OCI-LY7 (cell line): Measurements from ENCODE around the gene ZNF467. TPM values are rescaled to one million over a fixed set of nuclear protein-coding genes. Genes with fewer than 3 reads are reported as not detected.

Experiments used
- BruUV-seq: library from RNA; stranded (reverse); fragments of 400-500 nt; replicated peaks from 2 replicates; lab custom pipeline; 2021; lab: Mats Ljungman, UMichigan
- CTCF ChIA-PET: fragments of 300-600 bp; sonication (Branson Sonifier 250); formaldehyde crosslinking; loops from one replicate; lab custom pipeline; 2022; ENCODE audit warnings: antibody characterized with exemption; ENCODE audit not compliant: unreplicated experiment; lab: Charles Lee
- POLR2A ChIA-PET: fragments of 300-600 bp; sonication (Branson Sonifier 250); formaldehyde crosslinking; loops from one replicate; lab custom pipeline; 2022; ENCODE audit warnings: antibody characterized with exemption; lab: Charles Lee
- DNase-seq: peaks from one replicate; pipeline ENCODE4 v3.0.0-alpha.2; 2015; ENCODE audit warnings: low spot score
- H2AFZ ChIP-seq: fragments of 200-600 bp; sonication (generic), shearing (Covaris generic); 2 replicates; pipeline ENCODE4 v1.6.1; 2014; ENCODE audit warnings: mild to moderate bottlenecking, antibody characterized with exemption, low read length, moderate library complexity
- H3K27ac ChIP-seq: fragments of 200-600 bp; sonication (generic); 2 replicates; pipeline ENCODE4 v1.5.1; 2014; ENCODE audit warnings: mixed run types, low read depth, mild to moderate bottlenecking, moderate library complexity, low read length, inconsistent platforms; ENCODE audit not compliant: poor library complexity, severe bottlenecking
- H3K36me3 ChIP-seq: fragments of 200-600 bp; sonication (generic); 2 replicates; pipeline ENCODE4 v1.6.1; 2014; ENCODE audit warnings: mild to moderate bottlenecking, antibody characterized with exemption, low read length, moderate library complexity, mixed read lengths; ENCODE audit not compliant: insufficient read depth
- H3K4me1 ChIP-seq: fragments of 200-600 bp; sonication (generic); 2 replicates; pipeline ENCODE4 v1.5.1; 2014; ENCODE audit warnings: mild to moderate bottlenecking, low read length; ENCODE audit not compliant: insufficient read depth, poor library complexity, severe bottlenecking
- H3K4me2 ChIP-seq: fragments of 200-600 bp; sonication (generic); 2 replicates; pipeline ENCODE4 v1.6.1; 2014; ENCODE audit warnings: mild to moderate bottlenecking, low read length
- H3K4me3 ChIP-seq: fragments of 200-600 bp; sonication (generic); 2 replicates; pipeline ENCODE4 v1.5.1; 2014; ENCODE audit warnings: mild to moderate bottlenecking, low read depth, low read length; ENCODE audit not compliant: poor library complexity, severe bottlenecking
- H3K79me2 ChIP-seq: fragments of 200-600 bp; sonication (generic); 2 replicates; pipeline ENCODE4 v1.6.1; 2016; ENCODE audit warnings: low read depth, mild to moderate bottlenecking, low read length, moderate library complexity, mixed read lengths; ENCODE audit not compliant: insufficient read depth
- H3K9me2 ChIP-seq: fragments of 200-600 bp; sonication (generic); 2 replicates; pipeline ENCODE4 v1.6.1; 2016; ENCODE audit warnings: mild to moderate bottlenecking, low read length, mixed read lengths; ENCODE audit not compliant: insufficient read depth
- H3K9me3 ChIP-seq: fragments of 200-600 bp; sonication (generic); 2 replicates; pipeline ENCODE4 v1.6.1; 2014; ENCODE audit warnings: mild to moderate bottlenecking, mixed run types, low read length, mixed read lengths
- H4K20me1 ChIP-seq: fragments of 200-600 bp; sonication (generic); 2 replicates; pipeline ENCODE4 v1.6.1; 2014; ENCODE audit warnings: mild to moderate bottlenecking, antibody characterized with exemption, low read length, moderate library complexity, mixed read lengths; ENCODE audit not compliant: insufficient read depth
- CTCF ChIP-seq: fragments of 200-600 bp; sonication (generic); conservative IDR thresholded peaks from 2 replicates; pipeline ENCODE4 v1.5.1; 2014; ENCODE audit warnings: mild to moderate bottlenecking, antibody characterized with exemption, low read length, moderate library complexity, mixed read lengths
- EZH2phosphoT487 ChIP-seq: fragments of 200-600 bp; sonication (generic); IDR thresholded peaks from 2 replicates; pipeline ENCODE4 v1.6.1; 2018; ENCODE audit warnings: low read depth, borderline replicate concordance, mild to moderate bottlenecking, mixed run types, antibody characterized with exemption, low read length, moderate library complexity, mixed read lengths
- intact Hi-C: fragments of 100-400 bp; cut with micrococcal nuclease; formaldehyde crosslinking; loops from one replicate; pipeline ENCODE4 v1.10.0; 2022; ENCODE audit not compliant: unreplicated experiment
- total RNA-seq, 2 experiments: library from RNA; depleted of rRNA in 1 of 2; stranded (reverse); fragments of >200 nt in 1 of 2; shearing (Covaris generic) in 1 of 2; gene quantifications; 2 replicates each; pipeline ENCODE4 v1.2.3, GENCODE V29; 2014 to 2022

The ZNF467 gene
- total RNA-seq, 2 experiments from 2014 or later: 0.22 to 0.40 TPM

GRCh38 chr7:149780056-149780455 lies 6.7 kb upstream of the ZNF467 start:
- H3K4me2 ChIP-seq: no peak overlapping the region
- TF ChIP-seq CTCF (no peak), EZH2phosphoT487 (no peak)
- no peak overlapping the region for H2AFZ ChIP-seq
- no peaks in the 10 kb centered on the region for H4K20me1 ChIP-seq
- CTCF ChIA-PET: no interaction called here
- H3K4me3 ChIP-seq: no peak overlapping the region
- H3K79me2 ChIP-seq: no peaks in the 10 kb centered on the region
- POLR2A ChIA-PET: no interaction called here
- H3K27ac ChIP-seq: no peak overlapping the region
- H3K9me3 ChIP-seq: no peaks in the 10 kb centered on the region
- BruUV-seq: no TSS peak
- no peaks in the 10 kb centered on the region for H3K36me3 ChIP-seq
- DNase-seq: no peak
- intact Hi-C loops: no loop called here
- H3K4me1 ChIP-seq: no peaks in the 10 kb centered on the region
- H3K9me2 ChIP-seq: no peaks in the 10 kb centered on the region

GRCh38 chr7:149779502-149779805 lies 6.1 kb upstream of the ZNF467 start:
- no peak overlapping the region for H3K27ac ChIP-seq
- H3K4me3 ChIP-seq: no peak overlapping the region
- no peaks in the 10 kb centered on the region for H3K4me1 ChIP-seq
- no peaks in the 10 kb centered on the region for H3K9me2 ChIP-seq
- no peaks in the 10 kb centered on the region for H3K9me3 ChIP-seq
- no peaks in the 10 kb centered on the region for H4K20me1 ChIP-seq
- H2AFZ ChIP-seq: no peak overlapping the region
- TF ChIP-seq CTCF (no peak), EZH2phosphoT487 (no peak)
- BruUV-seq: no TSS peak
- H3K79me2 ChIP-seq: no peaks in the 10 kb centered on the region
- ChIA-PET CTCF (no interaction called here), POLR2A (no interaction called here)
- intact Hi-C loops: no loop called here
- H3K4me2 ChIP-seq: no peak overlapping the region
- no peak for DNase-seq
- H3K36me3 ChIP-seq: no peaks in the 10 kb centered on the region

- ChIA-PET CTCF (no interaction called here), POLR2A (no interaction called here)
- no TSS peak for BruUV-seq
Measured at GRCh38 chr7:149778696-149779501, 5.5 kb upstream of the ZNF467 start.

More at GRCh38 chr7:149778696-149779501, 5.5 kb upstream of the ZNF467 start:
- no peak for DNase-seq
- Histone ChIP-seq H3K27ac (no peak overlapping the region), H3K9me2 (no peaks in the 10 kb centered on the region), H3K9me3 (no peaks in the 10 kb centered on the region), H3K79me2 (no peaks in the 10 kb centered on the region), H4K20me1 (no peaks in the 10 kb centered on the region), H3K4me3 (no peak overlapping the region), H3K36me3 (no peaks in the 10 kb centered on the region), H3K4me1 (no peaks in the 10 kb centered on the region), H2AFZ (no peak overlapping the region), H3K4me2 (no peak overlapping the region)
- intact Hi-C loops: no loop called here
- TF ChIP-seq EZH2phosphoT487 (no peak), CTCF (no peak)
